ENCODE data around the gene PSIP1. TPM values are rescaled to one million over a fixed set of nuclear protein-coding genes. Genes with fewer than 3 reads are reported as not detected.

Gene PSIP1
- total RNA-seq, 1 experiment from 2014 or later, result 57.8 TPM

- H3K4me3 Mint-ChIP-seq (ENCODE audit: unreplicated experiment), result no peak overlapping the region
- H3K27me3 Mint-ChIP-seq (ENCODE audit: insufficient read depth, unreplicated experiment), result no peaks in the 10 kb centered on the region
- no peak for TF ChIP-seq CTCF (IDR thresholded peaks at IDR 0.05; ENCODE audit: unreplicated experiment)
- no peak for DNase-seq (ENCODE audit: unreplicated experiment)
- H3K4me1 Mint-ChIP-seq (ENCODE audit: insufficient read depth, unreplicated experiment), result peaks cover 18% of the 10 kb centered on the region
- ChIA-PET CTCF (interaction anchor here (0.6 to 0.8 kb wide), 2 partner anchors 33 to 98 kb away, joined by 3 read pairs; no protein-coding TSS in a partner anchor), POLR2A (no interaction called here)
- H3K27ac Mint-ChIP-seq (ENCODE audit: low read depth, unreplicated experiment), result no peak overlapping the region
- intact Hi-C loops (cut with micrococcal nuclease), result no loop called here
- peaks cover 53% of the 10 kb centered on the region for H3K36me3 Mint-ChIP-seq (ENCODE audit: insufficient read depth, unreplicated experiment)
- BruUV-seq (replicated peaks), result no TSS peak
- no peaks in the 10 kb centered on the region for H3K9me3 Mint-ChIP-seq (ENCODE audit: unreplicated experiment)
These were observed 4.8 kb downstream of the PSIP1 start for GRCh38 chr9:15505921-15506320.

GRCh38 chr9:15501803-15502202, 9.0 kb downstream of the PSIP1 start:
- no peak overlapping the region for H3K4me3 Mint-ChIP-seq (ENCODE audit: unreplicated experiment)
- TF ChIP-seq CTCF (IDR thresholded peaks at IDR 0.05; ENCODE audit: unreplicated experiment), result no peak
- no peak for DNase-seq (ENCODE audit: unreplicated experiment)
- no peak overlapping the region for H3K27ac Mint-ChIP-seq (ENCODE audit: low read depth, unreplicated experiment)
- peaks cover 61% of the 10 kb centered on the region for H3K36me3 Mint-ChIP-seq (ENCODE audit: insufficient read depth, unreplicated experiment)
- no peaks in the 10 kb centered on the region for H3K27me3 Mint-ChIP-seq (ENCODE audit: insufficient read depth, unreplicated experiment)
- BruUV-seq (replicated peaks), result no TSS peak
- intact Hi-C loops (cut with micrococcal nuclease), result no loop called here
- no peaks in the 10 kb centered on the region for H3K4me1 Mint-ChIP-seq (ENCODE audit: insufficient read depth, unreplicated experiment)
- no peaks in the 10 kb centered on the region for H3K9me3 Mint-ChIP-seq (ENCODE audit: unreplicated experiment)
- CTCF ChIA-PET, result interaction anchor here (1.0 to 1.1 kb wide), 2 partner anchors 10 to 106 kb away, joined by 3 to 4 read pairs; no protein-coding TSS in a partner anchor
- POLR2A ChIA-PET, result interaction anchor here (1.3 kb wide), 1 partner anchor 12 kb away, joined by 3 read pairs; no protein-coding TSS in a partner anchor

- Mint-ChIP-seq H3K27me3 (ENCODE audit: insufficient read depth, unreplicated experiment) (no peaks in the 10 kb centered on the region), H3K9me3 (ENCODE audit: unreplicated experiment) (no peaks in the 10 kb centered on the region), H3K4me1 (ENCODE audit: insufficient read depth, unreplicated experiment) (no peaks in the 10 kb centered on the region), H3K27ac (ENCODE audit: low read depth, unreplicated experiment) (no peak overlapping the region), H3K4me3 (ENCODE audit: unreplicated experiment) (no peak overlapping the region), H3K36me3 (ENCODE audit: insufficient read depth, unreplicated experiment) (peaks cover 57% of the 10 kb centered on the region)
- no peak for DNase-seq (ENCODE audit: unreplicated experiment)
- TF ChIP-seq CTCF (IDR thresholded peaks at IDR 0.05; ENCODE audit: unreplicated experiment), result no peak
- BruUV-seq (replicated peaks), result no TSS peak
- intact Hi-C loops (cut with micrococcal nuclease), result no loop called here
- ChIA-PET POLR2A (interaction anchor here (1.3 to 4.3 kb wide), 2 partner anchors 10 to 12 kb away, joined by 3 to 26 read pairs; partner anchors contain the start of gene PSIP1), CTCF (interaction anchor here (0.6 to 1.1 kb wide), 6 partner anchors 9 to 1085 kb away, joined by 3 to 4 read pairs (median 3); partner anchors contain the start of gene PSIP1)
These were observed 9.6 kb downstream of the PSIP1 start for GRCh38 chr9:15501179-15501578.

- Mint-ChIP-seq H3K27me3 (ENCODE audit: insufficient read depth, unreplicated experiment) (no peaks in the 10 kb centered on the region), H3K4me1 (ENCODE audit: insufficient read depth, unreplicated experiment) (no peaks in the 10 kb centered on the region), H3K9me3 (ENCODE audit: unreplicated experiment) (no peaks in the 10 kb centered on the region), H3K4me3 (ENCODE audit: unreplicated experiment) (no peak overlapping the region), H3K27ac (ENCODE audit: low read depth, unreplicated experiment) (no peak overlapping the region), H3K36me3 (ENCODE audit: insufficient read depth, unreplicated experiment) (peaks cover 37% of the 10 kb centered on the region)
- no peak for TF ChIP-seq CTCF (IDR thresholded peaks at IDR 0.05; ENCODE audit: unreplicated experiment)
- no peak for DNase-seq (ENCODE audit: unreplicated experiment)
- CTCF ChIA-PET, result interaction anchor here (0.8 to 1.2 kb wide), 2 partner anchors 120 to 143 kb away, joined by 3 read pairs; no protein-coding TSS in a partner anchor
- intact Hi-C loops (cut with micrococcal nuclease), result no loop called here
- BruUV-seq (replicated peaks), result no TSS peak
- POLR2A ChIA-PET, result interaction anchor here (1.2 to 4.3 kb wide), 2 partner anchors 10 to 12 kb away, joined by 4 to 26 read pairs; partner anchors contain the start of gene PSIP1
These were observed 11.6 kb downstream of the PSIP1 start for GRCh38 chr9:15499139-15499538.
